Measurements from ENCODE around the gene RAPGEFL1. TPM values are rescaled to one million over a fixed set of nuclear protein-coding genes. Genes with fewer than 3 reads are reported as not detected.

Gene RAPGEFL1
- total and polyA plus RNA-seq, 2 of the 8 experiments (the other 6 are each of a cell fraction or from before 2014, with no cell fraction given): 20.0 to 20.2 TPM

- TF ChIP-seq KDM4A (IDR thresholded peaks at IDR 0.05; ENCODE audit: low read depth, low read length, severe bottlenecking) (no peak), TBP (IDR thresholded peaks at IDR 0.05; ENCODE audit: low read depth, low read length) (no peak), ZNF274 (IDR thresholded peaks at IDR 0.05; ENCODE audit: borderline replicate concordance, extremely low read depth, low read length) (no peak), FOSL1 (IDR thresholded peaks at IDR 0.05; ENCODE audit: insufficient read depth, low read depth, low read length) (no peak), TEAD4 (IDR thresholded peaks at IDR 0.05; ENCODE audit: low read depth, low read length) (no peak), EP300 (IDR thresholded peaks at IDR 0.05; ENCODE audit: borderline replicate concordance in 1 of 2, low read depth in 2 of 2, low read length in 2 of 2) (no peak)
These were observed 41.5 kb upstream of the RAPGEFL1 start (continued) for GRCh38 chr17:40135817-40136216.

Measured in H1 (cell line).